ENCODE measurements around the gene SLC35G3.
"Not testable (repeated sequence)": the region's sequence is repeated elsewhere in the genome, so short reads cannot be mapped to it uniquely, and the experiment has no call there.

The SLC35G3 gene

GRCh38 chr17:35210741-35211140 is 16.5 kb upstream of the SLC35G3 start:
- DNase-seq (ENCODE audit: low read depth in 3 of 3), result no peak

DNA sequence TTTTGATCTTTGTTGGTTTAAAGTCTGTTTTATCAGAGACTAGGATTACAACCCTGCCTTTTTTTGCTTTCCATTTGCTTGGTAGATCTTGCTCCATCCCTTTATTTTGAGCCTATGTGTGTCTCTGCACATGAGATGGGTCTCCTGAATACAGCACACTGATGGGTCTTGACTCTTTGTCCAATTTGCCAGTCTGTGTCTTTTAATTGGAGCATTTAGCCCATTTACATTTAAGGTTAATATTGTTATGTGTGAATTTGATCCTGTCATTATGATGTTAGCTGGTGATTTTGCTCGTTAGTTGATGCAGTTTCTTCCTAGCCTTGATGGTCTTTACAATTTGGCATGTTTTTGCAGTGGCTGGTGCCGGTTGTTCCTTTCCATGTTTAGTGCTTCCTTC is 8.4 kb upstream of the SLC35G3 start:
- not testable (repeated sequence) for DNase-seq (ENCODE audit: low read depth in 3 of 3)

- not testable (repeated sequence) for DNase-seq (ENCODE audit: low read depth in 3 of 3)
Observed at GRCh38 chr17:35195062-35195461, 869 bp upstream of the SLC35G3 start.

- no peak for DNase-seq (ENCODE audit: low read depth in 3 of 3)
Observed at GRCh38 chr17:35192708-35193107, 1.5 kb downstream of the SLC35G3 start.

GRCh38 chr17:35191001-35191695 is 3.0 kb downstream of the SLC35G3 start:
- no peak for DNase-seq (ENCODE audit: low read depth in 3 of 3)

DNA sequence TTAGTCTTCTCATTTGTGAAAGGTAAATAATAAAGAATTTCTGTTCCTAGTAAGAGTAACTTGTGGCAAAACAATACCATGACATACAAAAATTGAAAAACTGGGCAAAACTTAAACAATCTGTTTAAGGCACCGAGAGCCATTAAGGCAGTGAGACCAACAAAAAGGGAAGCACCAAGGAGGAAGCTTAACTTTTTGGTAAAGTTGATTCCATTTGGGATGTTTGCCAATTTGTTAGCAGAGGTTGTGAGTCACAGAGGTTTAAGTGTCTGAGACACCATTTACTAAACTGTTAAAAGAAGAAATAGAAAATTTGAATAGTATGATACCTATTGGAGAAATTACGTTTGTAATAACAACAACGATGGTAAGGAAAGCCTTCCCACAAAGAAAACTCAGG is 4.9 kb downstream of the SLC35G3 start:
- no peak for DNase-seq (ENCODE audit: low read depth in 3 of 3)

- DNase-seq (ENCODE audit: low read depth in 3 of 3), result no peak
Observed at GRCh38 chr17:35188111-35188510, 6.1 kb downstream of the SLC35G3 start.

DNA sequence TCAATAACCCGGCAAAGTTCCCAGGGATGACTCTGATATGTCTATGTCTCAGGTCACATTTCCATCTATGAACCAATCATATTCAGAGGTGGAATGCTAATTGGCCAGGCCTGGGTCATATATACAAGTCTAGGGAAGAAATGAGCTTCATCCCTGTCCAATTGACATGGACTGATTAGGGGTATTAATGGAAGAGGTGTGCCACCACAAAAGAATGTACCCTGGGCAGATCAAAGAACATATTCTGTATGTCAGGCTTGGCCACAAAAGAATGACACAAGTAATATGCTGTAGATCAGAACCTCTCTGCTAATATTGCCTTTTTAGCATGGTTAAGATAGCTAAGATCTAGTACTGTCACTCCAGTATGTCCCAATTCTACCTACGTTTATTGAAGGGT is 6.7 kb downstream of the SLC35G3 start:
- no peak for DNase-seq (ENCODE audit: low read depth in 3 of 3)

- DNase-seq (ENCODE audit: low read depth in 3 of 3), result no peak
Observed at GRCh38 chr17:35185849-35186248, 8.3 kb downstream of the SLC35G3 start.

GRCh38 chr17:35184274-35184673 is 9.9 kb downstream of the SLC35G3 start:
- DNase-seq (ENCODE audit: low read depth in 3 of 3), result no peak

- no peak for DNase-seq (ENCODE audit: low read depth in 3 of 3)
Observed at GRCh38 chr17:35183332-35183731, 10.9 kb downstream of the SLC35G3 start.

DNA sequence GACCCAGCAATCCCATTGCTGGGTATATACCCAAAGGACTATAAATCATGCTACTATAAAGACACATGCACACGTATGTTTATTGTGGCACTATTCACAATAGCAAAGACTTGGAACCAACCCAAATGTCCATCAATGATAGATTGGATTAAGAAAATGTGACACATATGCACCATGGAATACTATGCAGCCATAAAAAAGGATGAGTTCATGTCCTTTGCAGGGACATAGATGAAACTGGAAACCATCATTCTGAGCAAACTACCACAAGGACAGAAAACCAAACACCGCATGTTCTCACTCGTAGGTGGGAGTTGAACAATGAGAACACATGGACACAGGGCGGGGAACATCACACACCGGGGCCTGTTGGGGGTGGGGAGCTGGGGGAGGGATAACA is 14.8 kb downstream of the SLC35G3 start:
- not testable (repeated sequence) for DNase-seq (ENCODE audit: low read depth in 3 of 3)

DNA sequence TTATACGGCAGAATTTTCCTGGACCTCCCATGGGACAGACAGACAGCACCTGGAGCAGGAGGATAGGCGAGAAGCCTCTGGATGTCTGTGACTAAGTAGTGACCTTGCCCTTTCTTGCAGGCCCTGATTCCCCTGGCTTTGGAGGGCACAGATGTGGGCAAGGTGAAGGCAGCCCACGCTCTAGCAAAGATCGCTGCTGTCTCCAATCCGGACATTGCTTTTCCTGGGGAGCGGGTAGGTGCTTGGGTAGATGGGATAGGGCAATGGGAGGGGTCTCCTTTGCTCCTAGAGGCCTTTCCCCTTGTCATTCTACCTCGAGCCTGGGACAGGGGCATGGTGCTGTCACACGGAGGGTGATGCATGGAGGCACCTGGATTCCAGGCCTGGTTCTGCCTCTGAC is 17.3 kb downstream of the SLC35G3 start:
- no peak for DNase-seq (ENCODE audit: low read depth in 3 of 3)

- DNase-seq (ENCODE audit: low read depth in 3 of 3), result no peak
Observed at GRCh38 chr17:35175638-35176415, 18.4 kb downstream of the SLC35G3 start.

GRCh38 chr17:35174835-35175334 is 19.3 kb downstream of the SLC35G3 start:
- no peak for DNase-seq (ENCODE audit: low read depth in 3 of 3)

DNA sequence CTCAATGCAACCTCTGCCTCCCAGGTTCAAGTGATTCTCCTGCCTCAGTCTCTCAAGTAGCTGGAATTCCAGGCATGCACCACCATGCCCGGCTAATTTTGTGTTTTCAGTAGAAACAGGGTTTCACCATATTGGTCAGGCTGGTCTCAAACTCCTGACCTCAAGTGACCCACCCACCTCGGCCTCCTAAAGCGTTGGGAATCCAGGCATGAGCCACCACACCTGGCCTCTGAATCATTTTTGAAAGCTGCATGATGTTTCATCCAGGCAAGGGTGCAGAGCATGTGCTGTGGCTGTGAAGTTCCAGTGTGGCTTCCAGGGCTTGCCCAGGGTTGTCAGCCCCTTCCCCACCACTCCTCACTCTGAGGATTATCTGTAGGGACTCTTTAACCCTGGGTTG is 21.9 kb downstream of the SLC35G3 start:
- not testable (repeated sequence) for DNase-seq (ENCODE audit: low read depth in 3 of 3)

DNA sequence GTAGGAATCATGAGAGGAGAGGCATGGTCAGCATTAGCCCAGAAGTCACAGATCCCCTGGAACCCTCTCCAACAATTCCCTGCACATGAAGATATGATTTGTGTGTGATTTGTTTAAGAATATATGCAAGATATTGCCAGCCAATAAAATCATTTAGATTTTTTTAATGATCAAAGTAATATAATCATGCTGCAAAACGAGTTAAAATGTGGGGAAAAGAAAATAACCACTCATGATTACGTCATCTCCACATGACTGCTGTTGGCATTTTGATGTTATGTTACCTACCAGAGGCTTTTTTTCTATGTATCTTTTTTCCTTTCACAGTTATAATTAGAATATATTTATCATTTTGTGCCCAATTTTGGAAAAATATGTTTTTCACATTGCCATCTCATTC is 22.4 kb downstream of the SLC35G3 start:
- no peak for DNase-seq (ENCODE audit: low read depth in 3 of 3)

GRCh38 chr17:35170968-35171771 is 23.0 kb downstream of the SLC35G3 start:
- no peak for DNase-seq (ENCODE audit: low read depth in 3 of 3)

- DNase-seq (ENCODE audit: low read depth in 3 of 3), result no peak
Observed at GRCh38 chr17:35169835-35170363, 24.3 kb downstream of the SLC35G3 start.

DNA sequence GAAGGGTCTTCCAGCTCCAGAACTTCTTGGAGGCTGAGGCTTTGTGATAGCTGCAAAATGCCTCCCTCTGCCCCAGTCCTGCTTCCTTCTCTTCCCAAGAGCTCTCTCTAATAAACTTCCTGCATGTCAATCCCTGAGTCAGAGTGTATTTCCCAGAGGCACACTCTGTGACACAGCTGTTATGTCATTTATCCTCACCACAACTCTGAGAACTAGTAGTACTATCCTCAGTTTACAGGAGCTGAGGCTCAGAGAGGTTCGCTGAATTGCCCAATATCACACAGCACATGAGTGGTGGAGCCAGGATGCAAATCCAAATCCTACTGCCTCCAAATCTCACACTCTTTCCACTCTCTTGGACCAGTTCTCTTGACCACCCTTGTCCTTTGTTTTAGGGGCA is 26.5 kb downstream of the SLC35G3 start:
- no peak for DNase-seq (ENCODE audit: low read depth in 3 of 3)

DNA sequence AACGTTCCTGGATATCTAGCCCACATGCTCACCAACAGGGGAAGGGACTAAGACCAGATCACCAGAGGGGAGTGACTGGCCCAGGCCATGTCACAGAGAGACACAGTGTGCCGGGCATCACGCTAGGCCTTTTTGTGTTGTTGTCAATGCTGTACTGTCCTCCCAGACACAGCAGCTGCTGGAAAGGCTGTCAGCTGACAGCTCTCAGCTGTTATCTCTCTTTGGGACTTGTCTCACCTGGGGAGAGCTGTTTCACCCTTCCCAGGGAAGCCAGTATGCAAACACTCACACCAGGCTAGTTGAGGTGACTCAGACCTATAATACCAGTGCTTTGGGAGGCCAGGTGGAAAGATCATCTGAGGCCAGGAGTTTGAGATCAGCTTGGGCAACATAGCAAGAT is 27.1 kb downstream of the SLC35G3 start:
- no peak for DNase-seq (ENCODE audit: low read depth in 3 of 3)

DNA sequence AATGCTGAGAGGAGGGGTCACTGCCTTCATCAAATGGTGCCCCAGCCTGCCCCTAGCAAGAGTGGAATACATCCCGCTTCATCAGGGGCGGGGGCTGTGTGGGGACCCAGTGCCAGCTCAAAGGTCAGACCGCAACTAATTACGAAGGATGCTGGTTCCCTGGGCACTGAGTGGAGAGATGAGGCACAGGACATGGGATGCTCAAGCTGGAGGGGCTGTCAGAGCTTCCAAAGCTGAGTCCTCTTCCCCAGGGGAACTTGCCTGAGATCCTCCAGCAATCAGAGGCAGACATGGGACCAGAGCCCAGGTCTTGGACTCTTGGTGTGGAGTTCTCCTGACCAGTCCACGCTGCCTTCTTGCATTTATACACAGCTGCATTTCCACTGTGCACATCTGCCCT is 27.7 kb downstream of the SLC35G3 start:
- DNase-seq (ENCODE audit: low read depth in 3 of 3), result no peak
